NCI-H524 treated with DMSO at 0.1 percent for 48 hours (cell line): ENCODE data around the gene TEX13A.

Source experiments
- DNase-seq: peaks from one replicate; lab custom pipeline; 2025; lab: John Stamatoyannopoulos, UW

TEX13A gene

GRCh38 chrX:105173071-105173470 lies 47.4 kb downstream of the TEX13A start:
- no peak for DNase-seq
